Trophoblast cell (in vitro differentiated cells and primary cell): ENCODE measurements around the gene MGAM2.

ENCODE experiments used
- DNase-seq, 2 donors: peaks; one replicate each; pipeline ENCODE4 v3.0.0-alpha.2; 2016
- H2AFZ ChIP-seq: 2 replicates; pipeline ENCODE4 v1.6.1; 2013; ENCODE audit warnings: low read length, moderate library complexity, mild to moderate bottlenecking; ENCODE audit not compliant: insufficient read depth, poor library complexity
- H2AK5ac ChIP-seq: 2 replicates; pipeline ENCODE4 v1.6.1; 2013; ENCODE audit warnings: mild to moderate bottlenecking, low read length
- H2BK120ac ChIP-seq: 2 replicates; pipeline ENCODE4 v1.6.1; 2013; ENCODE audit warnings: low read length, mild to moderate bottlenecking, moderate library complexity; ENCODE audit not compliant: insufficient read depth, poor library complexity
- H2BK12ac ChIP-seq: 2 replicates; pipeline ENCODE4 v1.6.1; 2013; ENCODE audit warnings: mild to moderate bottlenecking, low read length, moderate library complexity
- H2BK5ac ChIP-seq: 2 replicates; pipeline ENCODE4 v1.6.1; 2013; ENCODE audit warnings: low read length, low read depth, moderate library complexity, mild to moderate bottlenecking; ENCODE audit not compliant: poor library complexity
- H3K14ac ChIP-seq: 2 replicates; pipeline ENCODE4 v1.6.1; 2013; ENCODE audit warnings: mild to moderate bottlenecking, low read length
- H3K18ac ChIP-seq: 2 replicates; pipeline ENCODE4 v1.6.1; 2013; ENCODE audit warnings: mild to moderate bottlenecking, low read length
- H3K23ac ChIP-seq: 2 replicates; pipeline ENCODE4 v1.6.1; 2013; ENCODE audit warnings: low read length
- H3K27ac ChIP-seq: 2 replicates; pipeline ENCODE4 v1.5.1; 2013; ENCODE audit warnings: low read depth, mild to moderate bottlenecking, inconsistent platforms, low read length, moderate library complexity
- H3K27me3 ChIP-seq: 2 replicates; pipeline ENCODE4 v1.6.1; 2013; ENCODE audit warnings: inconsistent platforms, mild to moderate bottlenecking, low read length, moderate library complexity; ENCODE audit not compliant: insufficient read depth
- H3K36me3 ChIP-seq, 2 experiments: 1 replicate in 1 of 2; 2 replicates in 1 of 2; pipeline ENCODE4 v1.6.1; 2013; ENCODE audit warnings: low read length in 2 of 2, mild to moderate bottlenecking in 2 of 2, moderate library complexity in 1 of 2; ENCODE audit not compliant: insufficient read depth in 2 of 2, control insufficient read depth in 1 of 2
- H3K4ac ChIP-seq: 2 replicates; pipeline ENCODE4 v1.6.1; 2013; ENCODE audit warnings: low read depth, mild to moderate bottlenecking, low read length, moderate library complexity
- H3K4me1 ChIP-seq, 2 experiments: 1 replicate in 1 of 2; 2 replicates in 1 of 2; pipeline ENCODE4 v1.6.1; 2013; ENCODE audit warnings: low read length in 2 of 2, mild to moderate bottlenecking in 2 of 2, moderate library complexity in 1 of 2; ENCODE audit not compliant: insufficient read depth in 2 of 2, control insufficient read depth in 1 of 2
- H3K4me2 ChIP-seq: 2 replicates; pipeline ENCODE4 v1.6.1; 2013; ENCODE audit warnings: inconsistent platforms, mild to moderate bottlenecking, low read length, moderate library complexity
- H3K4me3 ChIP-seq: 2 replicates; pipeline ENCODE4 v1.5.1; 2013; ENCODE audit warnings: mild to moderate bottlenecking, low read depth, low read length, inconsistent platforms
- H3K79me1 ChIP-seq: one replicate; pipeline ENCODE4 v1.6.1; 2013; ENCODE audit warnings: low read length
- H3K79me2 ChIP-seq: 2 replicates; pipeline ENCODE4 v1.6.1; 2013; ENCODE audit warnings: low read length, mild to moderate bottlenecking; ENCODE audit not compliant: control insufficient read depth, insufficient read depth, poor library complexity
- H3K9ac ChIP-seq: 2 replicates; pipeline ENCODE4 v1.6.1; 2013; ENCODE audit warnings: mild to moderate bottlenecking, low read length
- H3K9me3 ChIP-seq: 2 replicates; pipeline ENCODE4 v1.6.1; 2013; ENCODE audit warnings: low read depth, mild to moderate bottlenecking, control low read depth, inconsistent platforms, low read length; ENCODE audit not compliant: insufficient read depth
- H4K12ac ChIP-seq: 2 replicates; pipeline ENCODE4 v1.6.1; 2013; ENCODE audit warnings: low read depth, mild to moderate bottlenecking, low read length, moderate library complexity
- H4K8ac ChIP-seq: 2 replicates; pipeline ENCODE4 v1.6.1; 2013; ENCODE audit warnings: low read depth, mild to moderate bottlenecking, low read length, moderate library complexity
- H4K91ac ChIP-seq: one replicate; pipeline ENCODE4 v1.6.1; 2013; ENCODE audit warnings: low read depth, mild to moderate bottlenecking, low read length, moderate library complexity
- WGBS: extraction: QIAGEN DNeasy Blood & Tissue Kit; methylation state at CpG from one replicate; pipeline ENCODE4 v1.1.7; 2013; ENCODE audit warnings: missing lambda C conversion rate; ENCODE audit not compliant: insufficient read length, insufficient coverage; ENCODE audit errors: extremely low coverage; 5-methylcytosine and 5-hydroxymethylcytosine counted together

MGAM2 gene

GRCh38 chr7:142083605-142084004 lies 27.9 kb upstream of the MGAM2 start:
- Histone ChIP-seq H3K36me3 (no peaks in the 10 kb centered on the region), H3K4me2 (no peak overlapping the region), H3K27me3 (no peaks in the 10 kb centered on the region), H3K4ac (no peak overlapping the region), H3K79me2 (no peaks in the 10 kb centered on the region), H3K9ac (no peak overlapping the region), H3K27ac (no peak overlapping the region), H4K8ac (no peak overlapping the region), H3K4me1 (no peaks in the 10 kb centered on the region), H3K4me3 (no peak overlapping the region), H3K23ac (no peak overlapping the region), H2BK5ac (no peak overlapping the region), H2AFZ (no peak overlapping the region), H4K12ac (no peak overlapping the region), H3K9me3 (no peaks in the 10 kb centered on the region), H2BK12ac (no peak overlapping the region), H3K18ac (no peak overlapping the region), H2AK5ac (no peak overlapping the region), H3K79me1 (no peaks in the 10 kb centered on the region), H4K91ac (no peak overlapping the region), H3K14ac (no peak overlapping the region), H2BK120ac (no peak overlapping the region)
- no CpG with 5 or more reads among the region's 1 CpG for WGBS
- DNase-seq: no peak

GRCh38 chr7:142085428-142085827 lies 26.1 kb upstream of the MGAM2 start:
- no peak for DNase-seq
- Histone ChIP-seq H3K4me2 (no peak overlapping the region), H3K18ac (no peak overlapping the region), H3K14ac (no peak overlapping the region), H3K23ac (no peak overlapping the region), H4K8ac (no peak overlapping the region), H3K79me1 (no peaks in the 10 kb centered on the region), H2BK5ac (no peak overlapping the region), H2AK5ac (no peak overlapping the region), H2BK120ac (no peak overlapping the region), H2AFZ (no peak overlapping the region), H3K79me2 (no peaks in the 10 kb centered on the region), H4K91ac (no peak overlapping the region), H3K9me3 (no peaks in the 10 kb centered on the region), H4K12ac (no peak overlapping the region), H3K9ac (no peak overlapping the region), H3K27me3 (no peaks in the 10 kb centered on the region), H2BK12ac (no peak overlapping the region), H3K4ac (no peak overlapping the region), H3K36me3 (no peaks in the 10 kb centered on the region), H3K27ac (no peak overlapping the region), H3K4me1 (no peaks in the 10 kb centered on the region), H3K4me3 (no peak overlapping the region)
- WGBS: no CpG with 5 or more reads among the region's 4 CpGs

- no peaks in the 10 kb centered on the region for H3K36me3 ChIP-seq
- no peak overlapping the region for H2AFZ ChIP-seq
- H4K12ac ChIP-seq: no peak overlapping the region
- H3K4ac ChIP-seq: no peak overlapping the region
- H3K27ac ChIP-seq: no peak overlapping the region
- no peak overlapping the region for H3K14ac ChIP-seq
- no peak overlapping the region for H3K4me3 ChIP-seq
- no peak overlapping the region for H3K23ac ChIP-seq
- H3K9me3 ChIP-seq: no peaks in the 10 kb centered on the region
- H3K9ac ChIP-seq: no peak overlapping the region
- DNase-seq: no peak
- WGBS: no CpG with 5 or more reads among the region's 4 CpGs
- H2AK5ac ChIP-seq: no peak overlapping the region
- H4K8ac ChIP-seq: no peak overlapping the region
- H3K79me2 ChIP-seq: no peaks in the 10 kb centered on the region
- no peak overlapping the region for H2BK120ac ChIP-seq
- H4K91ac ChIP-seq: no peak overlapping the region
- H2BK5ac ChIP-seq: no peak overlapping the region
- H3K4me1 ChIP-seq: no peaks in the 10 kb centered on the region
- H2BK12ac ChIP-seq: no peak overlapping the region
- H3K27me3 ChIP-seq: no peaks in the 10 kb centered on the region
- H3K79me1 ChIP-seq: no peaks in the 10 kb centered on the region
- H3K18ac ChIP-seq: no peak overlapping the region
- H3K4me2 ChIP-seq: no peak overlapping the region
These were observed 23.4 kb upstream of the MGAM2 start for GRCh38 chr7:142088022-142088714.

DNA sequence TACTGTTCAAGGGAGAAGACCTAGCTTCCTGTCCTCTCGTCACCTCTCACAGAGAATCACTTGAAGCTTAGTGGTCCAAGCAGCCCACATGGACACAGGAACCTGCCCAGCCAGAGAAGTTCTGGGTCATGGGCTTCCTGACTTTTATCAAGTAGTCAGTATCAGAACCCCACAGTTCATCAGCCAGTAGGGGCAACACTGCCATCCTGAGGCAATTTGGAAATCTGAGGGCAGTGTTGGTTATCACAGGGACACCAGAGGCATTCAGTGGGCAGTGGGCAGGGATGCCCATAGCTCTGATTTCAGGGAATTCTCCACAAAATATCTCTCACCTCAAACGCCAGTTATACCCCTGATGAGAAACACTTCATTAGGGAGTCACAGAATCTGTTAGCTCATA lies 22.5 kb upstream of the MGAM2 start:
- Histone ChIP-seq H3K36me3 (no peaks in the 10 kb centered on the region), H3K9ac (no peak overlapping the region), H4K12ac (no peak overlapping the region), H3K79me1 (no peaks in the 10 kb centered on the region), H2BK120ac (no peak overlapping the region), H3K18ac (no peak overlapping the region), H2BK5ac (no peak overlapping the region), H3K79me2 (no peaks in the 10 kb centered on the region), H3K4me1 (no peaks in the 10 kb centered on the region), H3K4me3 (no peak overlapping the region), H4K8ac (no peak overlapping the region), H3K27me3 (no peaks in the 10 kb centered on the region), H3K23ac (no peak overlapping the region), H2AK5ac (no peak overlapping the region), H4K91ac (no peak overlapping the region), H3K4ac (no peak overlapping the region), H3K27ac (no peak overlapping the region), H3K9me3 (no peaks in the 10 kb centered on the region), H3K4me2 (no peak overlapping the region), H2BK12ac (no peak overlapping the region), H2AFZ (no peak overlapping the region), H3K14ac (no peak overlapping the region)
- DNase-seq: no peak
- no CpG with 5 or more reads among the region's 2 CpGs for WGBS
